ENCODE results near the gene EARS2. TPM values are rescaled to one million over a fixed set of nuclear protein-coding genes. Genes with fewer than 3 reads are reported as not detected.
A peak's percentile ranks its signal among the peaks of the same experiment; 100 is the strongest.

The EARS2 gene
- total RNA-seq, 1 donor from 2014 or later: 19.7 TPM

DNA sequence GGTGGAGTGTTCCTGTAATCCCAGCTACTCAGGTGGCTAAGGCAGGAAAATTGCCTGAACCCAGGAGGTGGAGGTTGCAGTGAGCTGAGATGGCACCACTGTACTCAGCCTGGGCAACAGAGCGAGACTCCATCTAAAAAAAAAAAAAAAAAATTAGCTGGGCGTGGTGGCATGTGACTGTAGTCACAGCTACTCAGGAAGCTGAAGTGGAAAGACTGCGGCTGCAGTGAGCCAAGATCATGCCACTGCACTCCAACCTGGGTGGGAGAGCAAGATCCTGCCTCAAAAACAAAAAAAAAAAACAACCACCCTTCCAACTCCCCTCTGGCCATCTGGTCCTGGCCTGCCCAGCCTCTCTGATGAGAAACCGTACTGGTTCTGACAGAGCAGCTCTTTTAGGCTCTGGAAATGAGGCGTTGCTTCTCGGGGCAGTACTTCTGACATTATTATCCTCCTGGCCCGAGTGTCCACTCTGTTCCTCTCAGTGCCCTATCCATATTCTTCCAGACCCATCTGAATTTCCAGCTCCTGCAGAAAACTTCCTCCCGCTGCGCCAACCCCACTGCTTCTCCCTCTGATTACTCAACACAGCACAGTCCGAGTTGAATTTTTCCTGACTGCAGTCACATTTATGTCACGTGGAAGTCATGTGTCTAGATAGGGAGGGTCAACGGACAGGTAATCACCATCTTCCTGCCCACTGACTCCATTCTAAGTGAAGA is 60.2 kb downstream of the EARS2 start:
- H3K4me2 ChIP-seq: no peak overlapping the region

DNA sequence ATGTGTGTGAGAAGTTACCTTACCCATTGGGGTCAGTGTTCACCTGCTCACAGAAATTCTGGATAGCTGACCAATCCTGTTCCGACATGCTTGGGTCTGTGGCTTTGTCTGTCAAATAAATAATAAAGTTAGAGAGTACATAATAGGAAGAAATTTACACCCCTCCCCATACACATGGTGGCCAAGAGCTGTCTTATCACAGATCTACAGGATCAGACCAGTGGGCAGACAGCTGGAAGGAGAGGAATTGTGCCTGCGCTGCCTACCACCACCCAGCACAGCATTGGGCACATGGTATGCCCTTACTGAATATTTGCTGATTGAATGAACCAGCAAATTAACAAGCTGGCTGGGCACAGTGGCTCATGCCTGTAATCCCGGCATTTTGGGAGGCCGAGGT is 61.5 kb downstream of the EARS2 start:
- Mint-ChIP-seq H3K36me3 (peaks cover 19% of the 10 kb centered on the region), H3K27me3 (ENCODE audit: insufficient read depth, low read depth) (no peaks in the 10 kb centered on the region), H3K4me1 (no peaks in the 10 kb centered on the region), H3K9me3 (no peaks in the 10 kb centered on the region), H3K27ac (no peak overlapping the region), H3K4me3 (no peak overlapping the region)
- H3F3A ChIP-seq (ENCODE audit: low read depth): no peaks in the 10 kb centered on the region
- peaks cover 97% of the 10 kb centered on the region for H4K20me1 ChIP-seq (ENCODE audit: low read depth)
- H3K4me3 ChIP-seq: no peak overlapping the region
- no peak overlapping the region for H3K27ac ChIP-seq
- H2AFZ ChIP-seq (replicated peaks): no peak overlapping the region
- H3K36me3 ChIP-seq: peaks cover 6% of the 10 kb centered on the region
- peaks cover 62% of the 10 kb centered on the region for H3K79me2 ChIP-seq (ENCODE audit: low read depth)
- TF ChIP-seq EZH2 (IDR thresholded peaks at IDR 0.05): no peak
- TF ChIP-seq, protein P1, sequence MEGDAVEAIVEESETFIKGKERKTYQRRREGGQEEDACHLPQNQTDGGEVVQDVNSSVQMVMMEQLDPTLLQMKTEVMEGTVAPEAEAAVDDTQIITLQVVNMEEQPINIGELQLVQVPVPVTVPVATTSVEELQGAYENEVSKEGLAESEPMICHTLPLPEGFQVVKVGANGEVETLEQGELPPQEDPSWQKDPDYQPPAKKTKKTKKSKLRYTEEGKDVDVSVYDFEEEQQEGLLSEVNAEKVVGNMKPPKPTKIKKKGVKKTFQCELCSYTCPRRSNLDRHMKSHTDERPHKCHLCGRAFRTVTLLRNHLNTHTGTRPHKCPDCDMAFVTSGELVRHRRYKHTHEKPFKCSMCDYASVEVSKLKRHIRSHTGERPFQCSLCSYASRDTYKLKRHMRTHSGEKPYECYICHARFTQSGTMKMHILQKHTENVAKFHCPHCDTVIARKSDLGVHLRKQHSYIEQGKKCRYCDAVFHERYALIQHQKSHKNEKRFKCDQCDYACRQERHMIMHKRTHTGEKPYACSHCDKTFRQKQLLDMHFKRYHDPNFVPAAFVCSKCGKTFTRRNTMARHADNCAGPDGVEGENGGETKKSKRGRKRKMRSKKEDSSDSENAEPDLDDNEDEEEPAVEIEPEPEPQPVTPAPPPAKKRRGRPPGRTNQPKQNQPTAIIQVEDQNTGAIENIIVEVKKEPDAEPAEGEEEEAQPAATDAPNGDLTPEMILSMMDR (IDR thresholded peaks at IDR 0.05): no peak
- no peak for TF ChIP-seq EZH2phosphoT487 (IDR thresholded peaks at IDR 0.05)
- H3K9me3 ChIP-seq (ENCODE audit: low read depth): no peaks in the 10 kb centered on the region
- H3K4me2 ChIP-seq: no peak overlapping the region
- no peak overlapping the region for H3K9ac ChIP-seq
- no peaks in the 10 kb centered on the region for H3K4me1 ChIP-seq
- no peak for DNase-seq (ENCODE audit: low spot score)
- no peaks in the 10 kb centered on the region for H3K27me3 ChIP-seq

More for the DNA sequence above, 60.2 kb downstream of the EARS2 start:
- Histone ChIP-seq H3K9ac (no peak overlapping the region), H3K79me2 (ENCODE audit: low read depth) (peaks cover 76% of the 10 kb centered on the region), H3K27me3 (no peaks in the 10 kb centered on the region), H3K36me3 (peaks cover 4% of the 10 kb centered on the region), H3K4me1 (no peaks in the 10 kb centered on the region), H2AFZ (replicated peaks) (no peak overlapping the region), H3K4me3 (no peak overlapping the region), H3K27ac (peak overlapping the region; percentile 20), H3F3A (ENCODE audit: low read depth) (no peaks in the 10 kb centered on the region), H4K20me1 (ENCODE audit: low read depth) (peaks cover 99% of the 10 kb centered on the region), H3K9me3 (ENCODE audit: low read depth) (no peaks in the 10 kb centered on the region)
- no peak for DNase-seq (ENCODE audit: low spot score)
- H3K36me3 Mint-ChIP-seq: peaks cover 13% of the 10 kb centered on the region
- H3K27me3 Mint-ChIP-seq (ENCODE audit: insufficient read depth, low read depth): no peaks in the 10 kb centered on the region
- no peaks in the 10 kb centered on the region for H3K9me3 Mint-ChIP-seq
- no peak overlapping the region for H3K27ac Mint-ChIP-seq
- peaks cover 6% of the 10 kb centered on the region for H3K4me1 Mint-ChIP-seq
- H3K4me3 Mint-ChIP-seq: no peak overlapping the region
- no peak for TF ChIP-seq EZH2 (IDR thresholded peaks at IDR 0.05)
- TF ChIP-seq, protein P1 (IDR thresholded peaks at IDR 0.05): no peak
- no peak for TF ChIP-seq EZH2phosphoT487 (IDR thresholded peaks at IDR 0.05)

DNA sequence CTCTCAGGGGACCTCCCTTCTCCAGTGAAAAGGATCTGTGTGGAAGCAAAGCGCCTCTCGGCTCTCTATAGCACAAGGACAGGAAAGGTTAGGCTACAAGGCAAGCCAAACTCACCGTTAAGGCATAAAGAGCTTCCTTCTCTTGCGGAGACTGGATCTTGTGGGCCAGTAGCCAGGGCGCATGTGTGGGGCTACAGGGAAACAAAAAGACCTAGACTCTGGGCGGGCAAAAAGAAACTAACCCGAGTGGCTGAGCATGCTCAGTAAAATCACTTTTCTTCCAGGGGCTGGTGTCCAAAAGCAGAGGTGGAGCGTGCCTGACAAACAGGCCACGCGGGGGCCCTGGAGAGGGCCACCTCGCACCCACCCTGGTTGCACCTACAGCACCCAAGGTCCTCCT is 63.0 kb downstream of the EARS2 start:
- Mint-ChIP-seq H3K4me1 (no peaks in the 10 kb centered on the region), H3K27me3 (ENCODE audit: insufficient read depth, low read depth) (no peaks in the 10 kb centered on the region), H3K27ac (no peak overlapping the region), H3K36me3 (peaks cover 26% of the 10 kb centered on the region), H3K4me3 (no peak overlapping the region), H3K9me3 (no peaks in the 10 kb centered on the region)
- H2AFZ ChIP-seq (replicated peaks): no peak overlapping the region
- no peak overlapping the region for H3K4me2 ChIP-seq
- H4K20me1 ChIP-seq (ENCODE audit: low read depth): peaks cover 95% of the 10 kb centered on the region
- TF ChIP-seq, protein P1 (IDR thresholded peaks at IDR 0.05): no peak
- TF ChIP-seq EZH2phosphoT487 (IDR thresholded peaks at IDR 0.05) (no peak), EZH2 (IDR thresholded peaks at IDR 0.05) (no peak)
- no peak overlapping the region for H3K4me3 ChIP-seq
- DNase-seq (ENCODE audit: low spot score): no peak
- no peaks in the 10 kb centered on the region for H3K27me3 ChIP-seq
- H3K9ac ChIP-seq: no peak overlapping the region
- H3K36me3 ChIP-seq: peaks cover 13% of the 10 kb centered on the region
- H3K4me1 ChIP-seq: no peaks in the 10 kb centered on the region
- H3K9me3 ChIP-seq (ENCODE audit: low read depth): no peaks in the 10 kb centered on the region
- H3F3A ChIP-seq (ENCODE audit: low read depth): no peaks in the 10 kb centered on the region
- peaks cover 55% of the 10 kb centered on the region for H3K79me2 ChIP-seq (ENCODE audit: low read depth)
- H3K27ac ChIP-seq: no peak overlapping the region
